Liver (tissue), 3 donors: ENCODE data around the gene DNAJC5.

Source experiments
- FOXA2 ChIP-seq: IDR thresholded peaks from 2 replicates; pipeline ENCODE4 v1.6.1; 2016; ENCODE audit warnings: antibody characterized with exemption
- GABPA ChIP-seq, 2 donors: IDR thresholded peaks in 1 of 2; conservative IDR thresholded peaks in 1 of 2; 2 replicates each; pipeline ENCODE4 v1.6.1; 2016; ENCODE audit warnings: antibody characterized with exemption in 2 of 2, mild to moderate bottlenecking in 1 of 2, moderate library complexity in 1 of 2
- HNF4A ChIP-seq, 2 donors: conservative IDR thresholded peaks; 2 replicates each; pipeline ENCODE4 v1.6.1; 2016; ENCODE audit warnings: antibody characterized with exemption in 2 of 2, mild to moderate bottlenecking in 2 of 2
- JUND ChIP-seq, 2 donors: IDR thresholded peaks; 2 replicates each; pipeline ENCODE4 v1.6.1; 2016; ENCODE audit warnings: antibody characterized with exemption in 2 of 2
- RAD21 ChIP-seq, 2 donors: IDR thresholded peaks; 2 replicates each; pipeline ENCODE4 v1.6.1; 2016; ENCODE audit warnings: antibody characterized with exemption in 2 of 2, mild to moderate bottlenecking in 2 of 2
- REST ChIP-seq: IDR thresholded peaks from 2 replicates; pipeline ENCODE4 v1.6.1; 2016; ENCODE audit warnings: antibody characterized with exemption, mild to moderate bottlenecking
- SP1 ChIP-seq: IDR thresholded peaks from 2 replicates; pipeline ENCODE4 v1.6.1; 2018; ENCODE audit warnings: antibody characterized with exemption, mild to moderate bottlenecking
- TAF1 ChIP-seq: conservative IDR thresholded peaks from 2 replicates; pipeline ENCODE4 v1.6.1; 2016; ENCODE audit warnings: antibody characterized with exemption, mild to moderate bottlenecking
- TF ChIP-seq, protein P1 (sequence below): fragments of 150-350 bp; IDR thresholded peaks from 2 replicates; pipeline ENCODE4 v1.5.1; 2017; ENCODE audit warnings: improper control_type of control experiment, low read depth, low read length; ENCODE audit not compliant: missing input control
- donor health status: healthy.
- donor health status: healthy.

- TF ChIP-seq, protein P1, sequence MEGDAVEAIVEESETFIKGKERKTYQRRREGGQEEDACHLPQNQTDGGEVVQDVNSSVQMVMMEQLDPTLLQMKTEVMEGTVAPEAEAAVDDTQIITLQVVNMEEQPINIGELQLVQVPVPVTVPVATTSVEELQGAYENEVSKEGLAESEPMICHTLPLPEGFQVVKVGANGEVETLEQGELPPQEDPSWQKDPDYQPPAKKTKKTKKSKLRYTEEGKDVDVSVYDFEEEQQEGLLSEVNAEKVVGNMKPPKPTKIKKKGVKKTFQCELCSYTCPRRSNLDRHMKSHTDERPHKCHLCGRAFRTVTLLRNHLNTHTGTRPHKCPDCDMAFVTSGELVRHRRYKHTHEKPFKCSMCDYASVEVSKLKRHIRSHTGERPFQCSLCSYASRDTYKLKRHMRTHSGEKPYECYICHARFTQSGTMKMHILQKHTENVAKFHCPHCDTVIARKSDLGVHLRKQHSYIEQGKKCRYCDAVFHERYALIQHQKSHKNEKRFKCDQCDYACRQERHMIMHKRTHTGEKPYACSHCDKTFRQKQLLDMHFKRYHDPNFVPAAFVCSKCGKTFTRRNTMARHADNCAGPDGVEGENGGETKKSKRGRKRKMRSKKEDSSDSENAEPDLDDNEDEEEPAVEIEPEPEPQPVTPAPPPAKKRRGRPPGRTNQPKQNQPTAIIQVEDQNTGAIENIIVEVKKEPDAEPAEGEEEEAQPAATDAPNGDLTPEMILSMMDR = no peak
- TF ChIP-seq JUND (IDR thresholded peaks at IDR 0.05) (no peak), TAF1 (no peak), REST (no peak), FOXA2 (no peak), SP1 (no peak), GABPA (IDR thresholded peaks at IDR 0.05 in 1 of 2, conservative IDR thresholded peaks at IDR 0.05 in 1 of 2) (no peak), HNF4A (conservative IDR thresholded peaks at IDR 0.05) (no peak), RAD21 (IDR thresholded peaks at IDR 0.05) (no peak)
These were observed 451 bp downstream of the DNAJC5 start for GRCh38 chr20:63895202-63895951.
